Measurements from ENCODE around the gene RBP3. TPM values are rescaled to one million over a fixed set of nuclear protein-coding genes. Genes with fewer than 3 reads are reported as not detected.

The RBP3 gene
- total and polyA plus RNA-seq, 2 donors from 2014 or later, result not detected

- H3K9me3 ChIP-seq (ENCODE audit: control insufficient read depth in 2 of 3, insufficient read depth in 1 of 3, low read length in 3 of 3), result no peaks in the 10 kb centered on the region
- no peak overlapping the region for H3K4me3 ChIP-seq (ENCODE audit: low read length in 3 of 3)
- H3K9ac ChIP-seq (ENCODE audit: low read length in 3 of 3), result no peak overlapping the region
- peak in 1 of 5 donors; percentile 51 for DNase-seq
- TF ChIP-seq CTCF (IDR thresholded peaks at IDR 0.05; ENCODE audit: borderline replicate concordance, extremely low read depth, insufficient read depth), result no peak
- no peaks in the 10 kb centered on the region for H3K36me3 ChIP-seq (ENCODE audit: control insufficient read depth in 2 of 3, insufficient read depth in 3 of 3, low read length in 3 of 3)
- H3K27me3 ChIP-seq (ENCODE audit: control insufficient read depth, insufficient read depth, low read length), result no peaks in the 10 kb centered on the region
- peaks cover 7 to 23% (median 7%) of the 10 kb centered on the region in 3 donors for H3K4me1 ChIP-seq (ENCODE audit: control insufficient read depth in 2 of 3, insufficient read depth in 2 of 3, low read depth in 1 of 3, low read length in 3 of 3)
- no peak for FAIRE-seq
- no peak overlapping the region for H3K27ac ChIP-seq (ENCODE audit: low read depth in 2 of 2, low read length in 2 of 2)
- intact Hi-C loops (cut with DNase I), result no loop called here
Measured at GRCh38 chr10:47400251-47400650, 52.1 kb downstream of the RBP3 start.

GRCh38 chr10:47400786-47401185 is 52.6 kb downstream of the RBP3 start:
- Histone ChIP-seq H3K36me3 (ENCODE audit: control insufficient read depth in 2 of 3, insufficient read depth in 3 of 3, low read length in 3 of 3) (no peaks in the 10 kb centered on the region), H3K4me1 (ENCODE audit: control insufficient read depth in 2 of 3, insufficient read depth in 2 of 3, low read depth in 1 of 3, low read length in 3 of 3) (peaks cover 7 to 23% (median 7%) of the 10 kb centered on the region in 3 donors), H3K9ac (ENCODE audit: low read length in 3 of 3) (no peak overlapping the region), H3K27me3 (ENCODE audit: control insufficient read depth, insufficient read depth, low read length) (no peaks in the 10 kb centered on the region), H3K9me3 (ENCODE audit: control insufficient read depth in 2 of 3, insufficient read depth in 1 of 3, low read length in 3 of 3) (no peaks in the 10 kb centered on the region), H3K27ac (ENCODE audit: low read depth in 2 of 2, low read length in 2 of 2) (no peak overlapping the region), H3K4me3 (ENCODE audit: low read length in 3 of 3) (no peak overlapping the region)
- DNase-seq (no peak), FAIRE-seq (no peak)
- no peak for TF ChIP-seq CTCF (IDR thresholded peaks at IDR 0.05; ENCODE audit: borderline replicate concordance, extremely low read depth, insufficient read depth)
- intact Hi-C loops (cut with DNase I), result no loop called here

GRCh38 chr10:47401210-47401609 is 53.0 kb downstream of the RBP3 start:
- Histone ChIP-seq H3K4me1 (ENCODE audit: control insufficient read depth in 2 of 3, insufficient read depth in 2 of 3, low read depth in 1 of 3, low read length in 3 of 3) (peaks cover 7 to 23% (median 7%) of the 10 kb centered on the region in 3 donors), H3K4me3 (ENCODE audit: low read length in 3 of 3) (no peak overlapping the region), H3K27ac (ENCODE audit: low read depth in 2 of 2, low read length in 2 of 2) (no peak overlapping the region), H3K9me3 (ENCODE audit: control insufficient read depth in 2 of 3, insufficient read depth in 1 of 3, low read length in 3 of 3) (no peaks in the 10 kb centered on the region), H3K36me3 (ENCODE audit: control insufficient read depth in 2 of 3, insufficient read depth in 3 of 3, low read length in 3 of 3) (no peaks in the 10 kb centered on the region), H3K9ac (ENCODE audit: low read length in 3 of 3) (no peak overlapping the region), H3K27me3 (ENCODE audit: control insufficient read depth, insufficient read depth, low read length) (no peaks in the 10 kb centered on the region)
- FAIRE-seq, result no peak
- intact Hi-C loops (cut with DNase I), result no loop called here
- DNase-seq, result peak in 1 of 5 donors; percentile 39
- TF ChIP-seq CTCF (IDR thresholded peaks at IDR 0.05; ENCODE audit: borderline replicate concordance, extremely low read depth, insufficient read depth), result no peak

Data from kidney (tissue), 14 donors.